ENCODE results near the gene MBNL3.
"Not testable (repeated sequence)": the region's sequence is repeated elsewhere in the genome, so short reads cannot be mapped to it uniquely, and the experiment has no call there.

Gene MBNL3

DNA sequence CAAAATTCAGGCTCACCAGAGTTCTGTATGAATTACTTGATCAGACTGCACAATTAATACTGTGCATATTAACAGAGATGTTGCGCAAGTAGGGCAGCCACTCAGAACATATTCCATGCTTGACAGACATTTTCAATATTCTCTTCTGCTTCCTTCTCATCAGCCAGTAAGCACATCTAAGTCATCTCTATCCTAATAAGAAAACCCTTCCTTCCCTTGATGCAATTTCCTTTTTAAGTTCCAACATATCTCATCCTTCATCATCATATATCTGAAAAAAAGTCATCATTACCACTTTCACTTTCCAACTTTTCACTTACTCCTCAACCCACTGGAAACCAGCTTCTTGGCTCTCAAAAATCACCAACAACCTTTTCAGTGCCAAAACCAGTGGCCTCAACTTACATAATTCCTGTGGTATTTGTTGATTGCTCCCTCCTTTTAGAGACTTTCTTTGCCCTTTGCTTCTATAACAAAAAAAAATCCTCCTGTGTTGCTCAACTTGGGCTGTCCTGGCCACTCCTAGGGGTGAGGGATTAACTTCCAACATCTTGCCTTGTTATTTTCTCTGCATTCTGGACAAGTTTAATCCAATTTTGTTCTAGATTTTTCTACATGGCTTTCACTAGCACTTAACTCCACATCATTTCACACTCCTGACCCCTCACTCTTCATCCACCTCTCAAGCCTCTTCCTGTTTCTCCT is 14.1 kb downstream of the MBNL3 start:
- no peak for DNase-seq

DNA sequence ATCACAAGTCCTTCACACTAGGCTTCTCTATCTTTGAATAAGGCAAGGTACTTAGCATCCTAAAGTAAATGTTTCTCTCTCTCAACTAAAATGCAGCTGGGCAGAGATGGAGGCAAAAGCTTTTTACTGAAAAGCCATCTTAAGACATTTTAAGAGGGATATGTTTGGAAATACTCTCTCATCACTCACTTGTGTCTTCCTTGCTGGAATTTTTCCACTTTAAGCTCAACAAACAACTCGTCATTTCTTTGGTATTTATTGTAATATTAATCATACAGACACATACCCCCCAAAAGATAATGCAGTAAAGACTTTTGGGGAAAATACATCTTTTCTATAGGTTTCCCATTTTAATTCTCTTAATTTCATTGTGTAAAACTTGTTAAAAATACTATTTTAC is 16.4 kb downstream of the MBNL3 start:
- no peak for DNase-seq

DNA sequence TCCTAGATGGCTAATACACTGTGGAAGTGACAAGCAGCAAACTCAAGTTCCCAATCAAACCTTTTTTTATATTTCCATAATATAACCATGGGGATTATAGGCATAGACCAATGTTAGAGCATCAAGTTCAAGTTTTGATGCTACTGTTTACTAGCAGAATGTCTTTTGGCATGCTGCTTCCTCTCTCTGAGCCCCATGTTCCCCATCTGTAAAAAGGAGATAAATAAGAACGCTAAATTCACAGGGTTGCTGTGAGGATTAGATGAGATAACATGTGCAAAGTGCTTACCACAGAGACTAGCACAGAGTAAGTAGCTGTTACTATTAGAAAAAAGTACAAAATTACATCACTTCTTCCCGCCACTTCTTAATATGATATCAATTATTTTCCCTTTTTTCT is 18.0 kb downstream of the MBNL3 start:
- no peak for DNase-seq

DNA sequence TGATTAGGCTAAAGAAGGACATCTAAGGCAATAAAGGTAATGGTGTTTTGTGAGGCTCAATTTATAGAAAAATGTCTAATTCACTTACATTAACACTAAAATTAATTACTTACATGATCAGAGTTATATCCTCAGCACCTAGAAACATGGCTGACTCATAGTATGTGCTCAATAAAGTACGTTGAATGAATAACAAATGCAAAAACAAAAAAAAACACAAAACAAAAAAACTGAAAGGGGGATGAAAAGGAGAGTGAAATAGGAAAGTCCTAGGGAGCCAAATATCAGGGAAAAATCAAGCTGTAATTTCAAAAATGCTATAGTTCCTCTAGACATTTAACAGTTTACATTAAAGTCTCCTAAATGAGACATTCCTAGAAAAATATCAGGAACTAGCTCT is 18.7 kb downstream of the MBNL3 start:
- no peak for DNase-seq

DNA sequence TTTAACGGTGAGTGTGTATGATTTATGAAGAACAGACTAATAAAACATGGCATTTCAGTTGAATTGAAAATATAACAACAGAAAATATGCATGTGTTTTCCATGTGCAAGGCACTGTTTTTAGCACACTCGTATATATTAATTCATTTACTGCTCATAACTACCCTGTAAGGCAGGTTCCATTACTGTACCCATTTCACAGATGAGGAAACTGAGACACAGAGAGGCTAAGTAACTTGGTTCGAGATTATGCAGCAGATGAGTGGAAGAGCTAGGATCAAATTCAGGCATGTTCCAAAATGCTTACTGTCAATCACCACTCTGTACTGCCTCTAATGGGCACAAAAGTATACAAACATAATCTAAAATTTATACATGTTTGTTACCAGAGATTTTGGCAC is 20.4 kb downstream of the MBNL3 start:
- DNase-seq, result no peak

DNA sequence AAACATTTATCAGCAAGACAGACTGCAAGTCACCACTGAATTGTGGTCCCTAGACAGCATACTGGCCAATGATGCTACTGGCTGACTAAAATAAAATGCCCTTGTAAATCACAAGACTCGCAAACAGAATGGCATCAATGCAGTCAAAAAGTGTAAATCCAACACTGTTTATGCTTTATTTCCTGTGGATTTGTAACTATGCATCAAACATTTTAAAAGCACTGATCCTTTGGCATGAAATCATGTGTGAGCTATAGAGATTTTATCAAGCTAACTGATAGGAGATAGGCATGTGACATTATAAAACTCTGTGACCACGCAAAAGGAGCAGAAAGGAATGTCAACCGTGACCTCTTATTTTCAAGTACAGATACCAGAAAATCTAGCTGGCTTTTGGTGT is 20.8 kb downstream of the MBNL3 start:
- no peak for DNase-seq

DNA sequence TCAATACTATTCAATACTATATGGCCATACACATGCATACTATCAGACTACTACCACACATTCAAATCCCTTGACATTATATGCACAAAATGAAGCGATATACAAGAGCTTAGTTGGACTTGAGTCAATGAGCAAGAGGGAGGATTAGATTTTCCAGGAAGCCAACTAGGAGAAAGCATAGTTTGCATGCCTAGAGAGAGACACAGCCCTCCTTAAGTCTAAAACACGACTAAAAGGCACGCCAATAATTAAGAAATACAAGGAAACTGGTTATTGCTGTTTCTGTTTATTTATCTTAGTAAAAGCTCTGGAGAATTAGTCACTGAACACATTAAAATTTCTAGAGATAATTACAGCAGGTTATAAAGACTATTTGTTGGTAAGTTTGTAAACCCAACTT is 21.8 kb downstream of the MBNL3 start:
- no peak for DNase-seq

DNA sequence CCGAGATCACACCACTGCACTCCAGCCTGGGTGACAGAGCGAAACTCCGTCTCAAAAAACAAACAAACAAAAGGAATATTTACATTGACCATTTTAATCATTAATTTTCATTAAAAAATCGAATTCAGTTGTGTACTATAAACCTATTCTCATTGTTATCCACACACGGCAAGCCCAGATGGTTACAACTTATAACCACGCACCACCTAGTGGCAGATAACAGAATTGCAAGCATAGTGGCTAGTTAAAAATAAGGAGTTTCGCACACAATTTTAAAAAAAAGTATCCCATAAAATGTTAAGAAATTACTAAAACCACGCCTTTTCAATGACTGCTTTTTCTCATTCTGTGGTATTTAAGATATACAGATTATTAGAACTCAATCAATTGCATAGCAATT is 25.4 kb downstream of the MBNL3 start:
- peak in 1 of 2 experiments; percentile 1 for DNase-seq

DNA sequence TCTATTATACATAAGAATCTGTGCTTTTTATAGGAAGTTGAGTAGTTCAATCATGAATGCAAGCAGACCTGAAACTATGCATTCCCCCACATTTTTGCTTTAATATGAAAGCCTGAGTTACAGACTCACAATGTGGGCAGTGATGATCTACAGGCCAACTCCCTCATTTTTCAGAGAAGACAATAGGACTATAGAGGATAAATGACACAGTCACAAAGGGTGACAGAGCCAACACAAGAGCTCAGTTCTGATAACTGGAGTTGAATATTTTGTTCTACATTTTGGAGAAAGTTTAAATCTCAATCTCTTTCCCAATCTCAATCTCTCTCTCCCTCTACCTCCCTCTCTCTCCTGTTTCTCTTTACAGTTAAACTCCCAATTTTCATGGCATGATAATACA is 27.0 kb downstream of the MBNL3 start:
- DNase-seq, result no peak

DNA sequence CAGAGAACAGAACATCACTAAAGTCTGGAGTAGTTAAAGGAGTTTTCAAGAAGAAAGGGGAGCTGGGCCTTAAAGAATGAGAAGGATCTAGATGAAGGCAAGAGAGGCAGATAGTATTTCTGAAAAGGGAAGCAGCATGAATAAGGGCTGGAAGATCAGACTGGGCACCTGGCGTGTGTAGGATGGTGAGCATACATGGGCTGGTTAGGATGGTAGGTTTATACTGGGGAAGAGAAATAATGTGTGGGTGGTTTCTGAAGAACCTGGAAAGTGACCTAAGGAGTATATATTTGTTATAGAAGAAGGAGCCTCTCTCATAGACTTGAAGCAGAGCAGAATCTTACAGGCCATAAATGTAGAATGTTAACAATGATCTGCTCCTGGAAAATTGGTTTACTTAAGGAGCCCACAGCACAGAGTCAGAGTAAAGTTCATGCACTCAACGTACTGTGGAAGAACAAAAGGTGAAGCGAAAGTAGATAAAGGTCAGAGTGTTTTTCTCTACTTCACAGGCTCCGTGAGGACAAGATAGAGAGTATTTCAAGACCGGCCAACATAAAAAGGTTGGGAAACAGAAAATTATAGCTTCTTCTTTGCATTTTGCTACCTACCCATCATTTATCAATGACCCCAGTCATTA is 35.8 kb downstream of the MBNL3 start:
- DNase-seq, result no peak

DNA sequence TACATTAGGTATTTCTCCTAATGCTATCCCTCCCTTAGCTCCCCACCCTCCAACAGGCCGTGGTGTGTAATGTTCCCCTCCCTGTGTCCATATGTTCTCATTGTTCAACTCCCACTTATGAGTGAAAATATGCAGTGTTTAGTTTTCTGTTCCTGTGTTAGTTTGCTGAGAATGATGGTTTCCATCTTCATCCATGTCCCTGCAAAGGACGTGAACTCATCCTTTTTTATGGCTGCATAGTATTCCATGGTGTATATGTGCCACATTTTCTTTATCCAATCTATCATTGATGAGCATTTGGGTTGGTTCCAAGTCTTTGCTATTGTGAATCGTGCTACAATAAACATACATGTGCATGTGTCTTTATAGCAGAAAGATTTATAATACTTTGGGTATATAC is 42.9 kb downstream of the MBNL3 start:
- DNase-seq, result not testable (repeated sequence)

DNA sequence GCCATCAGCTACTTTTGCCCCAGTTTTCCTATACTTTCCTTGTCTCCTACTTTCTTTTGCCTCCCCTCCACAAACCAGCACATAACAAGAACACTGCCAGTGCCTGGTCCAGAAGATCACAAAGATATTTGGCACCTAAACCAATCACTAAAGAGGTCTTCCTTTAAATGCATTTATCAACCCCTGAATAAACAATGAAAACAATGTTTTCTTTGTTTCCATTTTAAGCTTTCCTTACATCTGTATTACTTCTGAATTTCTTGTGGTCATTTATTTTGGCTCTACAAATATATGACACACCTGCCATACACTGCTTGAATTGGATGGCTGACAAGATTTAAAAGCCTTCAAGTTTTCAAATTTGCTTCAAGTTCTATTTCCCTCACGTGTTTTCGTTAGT is 43.9 kb downstream of the MBNL3 start:
- DNase-seq, result no peak

DNA sequence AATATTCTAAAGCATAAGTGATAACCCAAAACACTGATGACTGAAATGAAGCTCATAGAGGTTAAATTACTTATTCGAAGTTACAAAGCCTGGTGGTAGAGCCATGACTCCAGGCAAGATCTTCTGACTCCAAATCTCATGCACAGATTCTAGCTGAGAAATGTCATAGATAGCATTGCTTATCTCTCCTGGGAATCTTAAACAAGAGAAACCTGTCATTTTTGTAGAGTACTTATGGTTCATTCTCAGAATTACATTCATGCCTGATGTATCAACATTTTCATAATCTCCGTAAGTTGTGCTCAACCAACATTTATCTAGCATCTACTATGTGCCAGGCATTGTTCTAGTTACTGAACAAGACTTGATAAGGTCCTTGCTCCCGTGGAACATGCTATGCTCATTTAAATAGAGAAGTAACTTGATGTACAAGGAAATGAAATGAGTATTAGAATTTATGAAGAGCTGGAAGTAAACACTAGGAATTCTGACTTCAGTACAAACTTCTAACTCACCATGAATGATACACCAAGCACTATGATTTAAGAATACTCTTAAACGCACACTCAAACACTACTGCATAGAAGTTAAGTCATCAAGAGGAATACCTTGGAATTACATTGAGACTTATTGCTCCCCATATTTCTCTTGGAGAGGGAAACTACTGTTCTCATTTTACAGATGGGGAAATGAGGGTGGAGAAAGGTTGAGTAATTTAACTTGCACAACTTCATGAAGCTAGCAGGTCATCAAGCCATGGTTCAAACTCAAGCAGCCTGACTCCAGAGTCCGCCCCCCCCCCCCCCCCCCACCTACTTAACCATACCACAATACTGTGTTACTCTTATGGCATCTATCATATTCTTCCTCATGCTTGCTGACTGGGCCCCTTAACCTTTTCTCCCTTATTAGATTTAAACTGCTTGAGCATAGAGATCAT is 45.4 kb downstream of the MBNL3 start:
- DNase-seq, result no peak

DNA sequence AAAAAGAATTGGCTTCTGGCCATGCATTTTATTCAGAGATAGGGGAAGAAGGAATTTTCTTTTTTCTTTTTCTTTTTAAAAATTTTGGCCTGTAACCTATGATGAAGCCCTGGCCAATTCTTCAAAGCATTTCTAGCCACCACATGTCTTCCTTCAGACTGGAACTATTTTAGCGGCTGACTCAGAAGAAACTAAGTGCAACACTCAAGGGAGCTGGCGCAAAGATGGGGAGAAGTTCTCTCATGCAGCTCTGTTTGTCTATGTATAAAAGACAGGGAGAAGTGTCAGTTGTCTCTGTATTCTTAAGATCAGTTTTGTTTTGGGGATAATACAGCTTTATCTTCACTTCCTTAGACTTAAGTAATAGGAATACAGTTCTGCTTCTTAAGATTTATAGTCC is 46.1 kb downstream of the MBNL3 start:
- no peak for DNase-seq

DNA sequence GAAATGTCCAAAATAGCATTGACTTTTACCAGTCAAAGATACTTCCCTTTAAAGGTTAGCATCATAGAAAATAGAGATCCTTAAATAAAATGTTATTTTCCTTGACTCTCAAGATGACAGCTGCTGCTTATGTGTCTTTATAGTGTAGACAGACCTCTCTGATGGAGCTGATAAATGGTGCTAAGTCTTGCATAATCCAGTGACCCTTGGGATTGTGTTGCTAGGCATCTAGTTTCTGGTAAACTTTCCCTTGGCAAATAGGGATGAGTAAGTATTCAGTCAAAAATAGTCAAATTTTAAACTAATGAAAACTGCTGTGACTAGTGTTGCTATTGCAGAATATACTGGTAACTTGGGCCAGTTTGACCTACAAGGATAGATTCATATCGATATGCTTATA is 53.6 kb downstream of the MBNL3 start:
- DNase-seq, result no peak

DNA sequence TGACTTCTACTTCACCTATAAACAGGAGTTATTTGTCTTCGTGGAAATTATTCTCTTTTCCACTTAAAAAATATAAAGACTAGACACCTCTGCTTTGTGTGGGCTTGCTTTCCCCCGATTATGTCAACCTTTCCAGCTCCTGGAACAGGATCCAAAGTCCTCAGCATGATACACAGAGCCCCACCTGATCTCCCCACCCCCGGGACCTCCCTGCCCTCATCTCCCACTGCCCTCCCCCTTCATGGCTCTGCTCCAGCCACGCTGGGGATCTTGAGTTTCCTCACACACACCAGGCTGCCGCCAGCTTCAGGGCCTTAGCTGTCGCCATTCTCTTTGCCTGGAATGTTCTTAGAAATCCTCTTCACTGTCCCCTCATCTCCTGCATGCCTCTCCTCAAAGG is 55.3 kb downstream of the MBNL3 start:
- DNase-seq, result no peak

DNA sequence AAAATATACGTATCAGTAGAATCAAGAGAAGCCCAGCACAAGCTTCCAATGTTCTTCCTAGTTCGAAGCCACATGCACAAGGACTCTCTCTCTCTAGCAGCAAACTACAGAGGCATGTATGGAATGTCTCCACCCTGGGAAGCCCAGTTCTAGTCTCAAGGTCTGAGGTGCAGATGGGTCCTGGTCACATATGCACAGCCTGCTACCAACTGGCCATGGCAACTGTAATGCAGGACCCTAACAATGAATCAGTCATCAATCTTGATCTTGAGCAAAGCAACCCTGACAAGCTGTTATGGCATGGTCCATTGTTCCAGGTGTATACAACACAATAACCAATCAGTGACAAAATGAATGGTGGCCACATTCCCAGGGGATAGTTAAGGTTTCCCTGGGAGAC is 55.8 kb downstream of the MBNL3 start:
- no peak for DNase-seq

DNA sequence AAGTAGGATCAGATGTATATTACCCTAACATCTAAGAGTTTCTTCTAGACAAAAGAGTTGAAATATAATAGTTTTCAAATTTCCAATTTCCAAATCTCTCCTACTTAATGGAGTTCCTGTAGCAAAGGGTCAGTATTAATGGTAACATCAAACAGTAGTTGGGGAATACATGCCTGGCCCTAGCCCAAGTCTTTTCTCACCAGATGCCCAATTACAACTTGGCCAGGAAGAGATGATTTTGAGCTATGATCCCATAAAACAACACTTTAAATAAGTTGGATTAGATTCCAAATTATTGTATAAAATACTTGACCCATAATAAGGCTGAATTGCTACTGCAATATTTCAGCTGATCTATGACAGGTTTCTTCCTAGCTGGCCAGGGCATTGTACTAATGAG is 59.9 kb downstream of the MBNL3 start:
- DNase-seq, result no peak

DNA sequence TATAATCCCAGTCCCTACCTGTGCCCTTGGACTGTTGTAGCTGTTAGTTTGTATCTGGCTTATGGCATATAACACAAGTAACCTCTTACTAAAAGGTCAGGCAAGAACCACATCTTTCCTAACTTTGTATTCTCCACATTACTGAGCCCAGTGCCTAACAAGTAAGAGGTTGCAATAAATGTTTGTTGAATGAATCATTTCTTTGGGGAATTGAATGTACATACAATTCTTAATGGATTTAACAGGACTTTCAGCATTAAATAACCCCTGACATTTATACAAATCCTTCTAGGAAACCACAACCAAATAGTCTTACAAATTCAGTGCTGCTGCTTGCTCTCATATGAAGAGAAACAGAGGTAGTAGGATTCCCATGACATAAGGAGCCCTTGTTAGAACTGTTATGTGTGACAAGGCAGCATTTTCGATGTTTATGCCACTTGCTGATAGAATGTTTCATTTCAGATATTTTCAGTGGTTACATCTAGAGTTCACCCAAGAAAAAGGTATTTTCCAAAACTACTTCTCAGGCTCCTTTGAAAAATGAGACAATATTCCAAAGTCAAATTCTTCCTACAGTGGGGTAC is 62.0 kb downstream of the MBNL3 start:
- DNase-seq, result no peak

DNA sequence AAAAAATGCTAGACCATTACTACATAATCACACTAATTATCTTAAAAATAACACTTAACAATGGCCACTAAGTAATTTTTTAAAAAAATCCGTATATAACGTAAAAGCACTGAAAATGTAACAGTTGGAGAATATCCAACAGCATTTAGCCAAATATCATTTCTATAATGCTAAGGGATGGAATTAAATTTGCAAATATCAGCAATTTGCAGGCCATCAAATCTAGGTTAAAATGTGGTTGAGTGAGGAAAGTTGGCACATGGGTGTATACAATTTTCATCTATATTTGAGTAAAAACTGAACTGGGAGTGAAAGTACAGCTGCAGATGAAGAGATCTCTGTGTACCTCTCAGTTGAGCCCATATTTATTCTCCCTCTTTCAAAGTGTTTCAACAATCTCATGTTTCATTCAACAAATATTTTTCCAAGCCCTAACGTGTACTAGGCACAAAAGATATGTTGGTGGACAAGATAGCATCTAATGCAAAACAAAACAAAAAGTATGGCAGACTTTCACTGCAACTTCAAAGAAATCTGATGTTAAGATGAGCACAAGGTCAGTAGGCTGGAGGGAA is 63.0 kb downstream of the MBNL3 start:
- DNase-seq, result no peak

DNA sequence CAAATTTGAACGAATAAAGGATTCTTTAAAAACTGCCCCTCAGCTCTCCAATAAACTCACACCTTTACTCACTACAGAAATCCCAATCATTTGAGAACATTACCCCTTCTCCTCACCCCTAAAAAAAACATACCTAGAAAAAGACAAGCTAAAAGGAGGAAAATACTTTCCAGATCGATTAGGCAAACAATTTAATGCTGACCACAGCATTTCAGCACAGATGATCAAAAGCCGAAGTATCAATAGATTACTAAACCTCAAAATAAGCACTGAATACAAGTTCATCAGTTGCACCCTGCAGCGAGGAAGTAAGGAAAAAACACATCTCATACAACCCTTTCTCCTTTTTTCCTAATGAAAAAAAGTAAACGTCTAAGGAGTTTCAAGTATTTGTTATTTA is 65.5 kb downstream of the MBNL3 start:
- DNase-seq, result no peak

DNA sequence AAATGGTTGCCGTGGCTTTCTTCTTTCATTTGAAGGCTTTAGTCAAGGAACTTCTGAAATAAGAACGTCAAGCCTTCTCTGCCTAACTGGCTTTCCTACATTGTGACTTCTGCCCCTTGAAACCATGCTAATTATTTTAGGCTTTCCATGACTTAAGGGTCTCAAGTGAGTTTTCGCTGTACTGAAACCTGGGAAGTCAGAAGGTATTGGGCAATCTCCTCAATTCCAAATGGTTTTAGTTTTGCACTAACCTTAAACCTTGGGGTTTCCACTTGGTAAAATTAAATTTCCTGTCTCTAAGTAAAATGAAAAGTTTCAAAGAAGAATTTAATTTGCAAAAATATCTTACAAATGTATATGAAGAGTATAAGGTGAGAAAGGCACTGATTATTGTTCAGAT is 73.8 kb downstream of the MBNL3 start:
- DNase-seq, result no peak

DNA sequence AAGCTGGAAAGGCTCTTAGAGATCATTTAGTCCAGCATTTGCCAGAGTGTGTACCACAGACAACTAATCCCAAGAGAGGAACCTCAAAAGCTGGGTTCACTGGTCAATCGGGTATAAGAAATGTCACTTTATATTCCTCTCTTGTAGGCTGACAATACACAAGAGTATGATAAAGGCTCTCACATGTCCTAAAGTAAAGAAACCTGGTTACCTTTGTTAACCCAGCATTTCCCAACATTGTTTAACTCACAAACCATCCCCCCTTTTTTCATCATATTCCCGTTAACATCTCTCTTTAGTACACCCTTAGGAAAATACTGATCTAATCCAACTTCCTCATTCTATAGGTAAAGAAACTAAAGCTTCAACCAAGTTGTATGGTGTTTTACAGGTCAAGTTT is 74.4 kb downstream of the MBNL3 start:
- no peak for DNase-seq

All from activated CD4-positive, alpha-beta T cell treated with anti-CD3 and anti-CD28 coated beads, Interleukin-2, amount 50 U/mL, for 4 hours (primary cell).